SH-SY5Y (cell line): ENCODE results near the gene CNOT3.

Experiments
- GATA2 ChIP-seq: IDR thresholded peaks from 2 replicates; pipeline ENCODE4 v1.6.1; 2011; ENCODE audit warnings: mild to moderate bottlenecking, low read depth, low read length
- GATA3 ChIP-seq: IDR thresholded peaks from 2 replicates; pipeline ENCODE4 v1.6.1; 2011; ENCODE audit warnings: low read depth, mild to moderate bottlenecking, low read length, moderate library complexity

CNOT3 gene

GRCh38 chr19:54137699-54138488 is at the start of gene CNOT3:
Gene CNOT3, plus strand, starts transcription at chr19:54137762. Its CDS starts 5,217 bp downstream, at chr19:54142979.
- no peak for TF ChIP-seq GATA3
- no peak for TF ChIP-seq GATA2

- TF ChIP-seq GATA2 (no peak), GATA3 (no peak)
These were observed 43.0 kb upstream of the CNOT3 start for GRCh38 chr19:54094426-54095000.

- TF ChIP-seq GATA2 (no peak), GATA3 (no peak)
These were observed 42.3 kb upstream of the CNOT3 start for GRCh38 chr19:54095136-54095858.

GRCh38 chr19:54096617-54097106 is 40.9 kb upstream of the CNOT3 start:
- TF ChIP-seq GATA3, result no peak

GRCh38 chr19:54099190-54099902 is 38.2 kb upstream of the CNOT3 start:
- TF ChIP-seq GATA2 (no peak), GATA3 (no peak)

GRCh38 chr19:54100561-54100960 is 37.0 kb upstream of the CNOT3 start, which contains the start of gene OSCAR:
Gene OSCAR, minus strand, starts transcription at chr19:54100803. Its CDS starts 11 bp downstream, at chr19:54100792.
- TF ChIP-seq GATA2 (no peak), GATA3 (no peak)

- no peak for TF ChIP-seq GATA3
These were observed 35.0 kb upstream of the CNOT3 start, which contains the start of gene NDUFA3 for GRCh38 chr19:54102421-54103169. Gene NDUFA3, plus strand, starts transcription at chr19:54102855. Its CDS starts 24 bp downstream, at chr19:54102879.

GRCh38 chr19:54104998-54105715 is 32.4 kb upstream of the CNOT3 start:
- TF ChIP-seq GATA2 (no peak), GATA3 (no peak)

GRCh38 chr19:54105796-54106195 is 31.8 kb upstream of the CNOT3 start:
- no peak for TF ChIP-seq GATA3

- TF ChIP-seq GATA2, result no peak
- TF ChIP-seq GATA3, result no peak
These were observed 30.8 kb upstream of the CNOT3 start for GRCh38 chr19:54106716-54107115.

- TF ChIP-seq GATA3 (no peak), GATA2 (no peak)
These were observed 29.6 kb upstream of the CNOT3 start for GRCh38 chr19:54107876-54108490.

- TF ChIP-seq GATA3, result no peak
- TF ChIP-seq GATA2, result no peak
These were observed 29.1 kb upstream of the CNOT3 start for GRCh38 chr19:54108496-54108895.
